Activated CD8-positive, alpha-beta memory T cell treated with anti-CD3 and anti-CD28 coated beads, Interleukin-2, amount 50 U/mL, for 24 hours (primary cell): Measurements from ENCODE around the gene CEMP1.

Experiments
- DNase-seq: peaks from one replicate; pipeline ENCODE4 v3.0.0-alpha.2; 2020; ENCODE audit errors: extremely low read depth

The CEMP1 gene

DNA sequence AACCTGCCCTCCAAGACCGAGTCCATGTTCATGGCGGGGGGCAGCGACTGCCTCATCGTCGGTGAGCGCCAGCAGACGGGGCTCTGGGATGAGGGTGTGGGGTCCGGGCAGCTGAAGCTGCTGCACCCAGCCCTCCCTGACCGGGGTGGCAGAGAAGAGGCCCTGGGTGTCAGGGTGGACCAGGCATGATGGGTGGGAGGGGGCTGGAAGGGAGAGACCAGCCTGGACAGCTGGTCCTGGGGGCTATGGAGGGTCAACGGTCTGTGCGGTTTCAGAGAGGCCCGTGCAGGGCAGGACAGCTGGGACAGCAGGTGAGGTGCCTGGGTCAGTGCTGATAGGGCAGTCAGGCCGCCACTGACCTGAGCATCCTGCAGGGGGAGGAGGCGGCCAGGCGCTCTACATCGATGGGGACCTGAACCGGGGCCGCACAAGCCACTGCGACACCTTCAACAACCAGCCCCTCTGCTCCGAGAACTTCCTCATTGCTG is 30.7 kb downstream of the CEMP1 start:
- DNase-seq = no peak

GRCh38 chr16:2499890-2500429 is 31.2 kb downstream of the CEMP1 start:
- no peak for DNase-seq

GRCh38 chr16:2499454-2499853 is 31.8 kb downstream of the CEMP1 start:
- no peak for DNase-seq

DNA sequence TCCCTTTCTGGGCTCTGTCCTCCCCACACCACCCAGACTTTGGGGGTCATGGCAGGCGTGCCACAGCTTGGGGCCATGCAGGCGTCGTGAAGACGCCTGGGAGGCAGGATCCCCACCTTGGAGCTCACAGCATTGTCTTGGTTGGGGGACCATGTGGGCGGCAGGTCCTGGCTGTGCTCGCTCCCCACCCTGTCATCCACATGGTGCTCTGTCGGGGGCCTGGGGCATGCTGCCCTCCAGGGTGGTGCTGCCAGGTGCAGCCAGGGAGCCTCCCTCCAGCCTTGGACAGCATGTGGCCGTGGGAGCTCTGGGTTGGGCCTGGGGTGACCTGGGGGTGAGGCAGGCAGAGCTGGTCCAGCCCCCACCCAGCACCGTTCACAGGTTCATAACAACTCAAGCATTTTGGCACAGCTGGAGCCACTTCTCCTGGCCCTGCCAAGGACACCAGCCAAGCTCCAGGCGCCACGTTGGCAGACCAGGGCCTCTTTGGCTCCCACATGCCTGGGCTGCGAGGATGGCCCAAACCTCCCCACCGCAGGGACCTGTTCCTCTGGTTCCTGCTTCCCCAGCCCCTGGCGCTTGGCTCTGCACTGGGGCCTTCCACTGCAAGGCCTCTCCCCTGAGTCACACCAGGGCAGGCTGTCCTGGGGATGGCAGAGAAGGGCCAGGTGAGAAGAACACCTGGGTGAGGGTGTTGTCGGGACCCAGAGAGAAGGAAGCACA is 32.5 kb downstream of the CEMP1 start:
- DNase-seq = no peak

GRCh38 chr16:2497695-2498484 is 33.3 kb downstream of the CEMP1 start:
- DNase-seq = no peak

- no peak for DNase-seq
These were observed 34.0 kb downstream of the CEMP1 start for GRCh38 chr16:2497116-2497630.

DNA sequence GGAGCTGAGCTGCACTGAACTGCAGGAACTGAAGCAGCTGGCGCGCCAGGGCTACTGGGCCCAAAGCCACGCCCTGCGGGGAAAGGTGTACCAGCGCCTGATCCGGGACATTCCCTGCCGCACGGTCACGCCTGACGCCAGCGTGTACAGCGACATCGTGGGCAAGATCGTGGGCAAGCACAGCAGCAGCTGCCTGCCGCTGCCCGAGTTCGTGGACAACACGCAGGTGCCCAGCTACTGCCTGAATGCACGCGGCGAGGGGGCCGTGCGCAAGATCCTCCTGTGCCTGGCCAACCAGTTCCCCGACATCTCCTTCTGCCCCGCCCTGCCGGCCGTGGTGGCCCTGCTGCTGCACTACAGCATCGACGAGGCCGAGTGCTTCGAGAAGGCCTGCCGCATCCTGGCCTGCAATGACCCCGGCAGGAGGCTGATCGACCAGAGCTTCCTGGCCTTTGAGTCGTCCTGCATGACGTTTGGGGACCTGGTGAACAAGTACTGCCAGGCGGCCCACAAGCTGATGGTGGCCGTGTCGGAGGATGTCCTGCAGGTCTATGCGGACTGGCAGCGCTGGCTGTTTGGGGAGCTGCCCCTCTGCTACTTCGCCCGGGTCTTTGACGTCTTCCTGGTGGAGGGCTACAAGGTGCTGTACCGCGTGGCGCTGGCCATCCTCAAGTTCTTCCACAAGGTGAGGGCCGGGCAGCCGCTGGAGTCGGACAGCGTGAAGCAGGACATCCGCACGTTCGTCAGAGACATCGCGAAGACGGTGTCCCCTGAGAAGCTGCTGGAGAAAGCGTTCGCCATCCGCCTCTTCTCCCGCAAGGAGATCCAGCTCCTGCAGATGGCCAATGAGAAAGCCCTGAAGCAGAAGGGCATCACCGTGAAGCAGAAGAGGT is 34.7 kb downstream of the CEMP1 start:
- no peak for DNase-seq

DNA sequence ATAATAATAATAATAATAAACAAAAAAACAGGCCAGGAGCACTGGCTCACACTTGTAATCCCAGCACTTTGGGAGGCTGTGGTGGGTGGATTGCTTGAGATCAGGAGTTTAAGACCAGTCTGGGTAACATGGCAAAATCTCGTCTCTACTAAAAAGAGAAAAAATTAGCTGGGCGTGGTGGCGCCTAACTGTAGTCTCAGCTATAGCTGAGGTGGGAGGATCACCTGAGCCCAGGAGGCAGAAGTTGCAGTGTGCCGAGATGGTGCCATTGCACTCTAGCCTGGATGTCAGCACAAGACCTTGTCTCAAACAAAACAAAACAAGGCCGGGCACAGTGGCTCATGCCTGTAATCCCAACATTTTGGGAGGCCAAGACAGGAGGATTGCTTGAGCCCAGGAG is 36.2 kb downstream of the CEMP1 start:
- DNase-seq = no peak

GRCh38 chr16:2494616-2495015 is 36.6 kb downstream of the CEMP1 start:
- DNase-seq = no peak

DNA sequence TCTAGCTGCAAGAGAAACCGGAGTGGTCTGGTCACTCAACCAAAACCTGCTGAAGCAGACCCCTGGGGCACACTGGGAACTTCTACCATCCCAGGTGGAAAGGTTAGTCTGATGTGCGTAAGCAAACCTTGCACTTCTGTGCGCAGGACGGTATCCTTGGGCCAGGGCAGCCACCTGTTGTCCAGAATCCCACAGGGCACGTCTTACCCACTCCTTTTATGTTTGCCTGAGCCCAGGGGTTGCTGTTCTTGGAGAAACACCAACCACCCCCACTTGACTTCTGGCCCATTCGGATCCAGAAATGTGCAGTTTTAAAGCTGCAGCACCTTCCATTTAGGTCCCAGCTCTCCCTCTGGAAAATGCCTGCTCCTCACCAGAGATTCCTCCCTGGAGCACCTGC is 37.6 kb downstream of the CEMP1 start:
- DNase-seq = no peak

DNA sequence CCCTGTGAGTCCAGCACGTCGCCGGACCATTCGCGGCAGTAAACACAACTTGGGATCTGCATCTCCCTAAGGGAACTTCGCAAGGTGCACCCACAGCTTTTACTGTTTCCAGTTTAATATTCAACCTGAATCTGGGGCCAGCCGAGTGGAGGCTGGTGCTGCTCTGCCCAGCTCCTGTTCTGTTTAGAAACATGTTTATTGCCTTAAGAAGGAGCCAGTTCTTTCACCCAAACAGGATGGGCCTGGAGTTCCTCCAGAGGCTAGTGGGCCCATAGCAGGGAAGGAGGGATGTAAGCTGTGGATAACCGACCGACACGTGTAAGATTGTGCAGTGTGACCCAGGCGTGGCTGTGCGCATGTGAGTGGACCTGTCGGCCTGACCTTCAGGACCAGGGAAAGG is 38.9 kb downstream of the CEMP1 start:
- no peak for DNase-seq

DNA sequence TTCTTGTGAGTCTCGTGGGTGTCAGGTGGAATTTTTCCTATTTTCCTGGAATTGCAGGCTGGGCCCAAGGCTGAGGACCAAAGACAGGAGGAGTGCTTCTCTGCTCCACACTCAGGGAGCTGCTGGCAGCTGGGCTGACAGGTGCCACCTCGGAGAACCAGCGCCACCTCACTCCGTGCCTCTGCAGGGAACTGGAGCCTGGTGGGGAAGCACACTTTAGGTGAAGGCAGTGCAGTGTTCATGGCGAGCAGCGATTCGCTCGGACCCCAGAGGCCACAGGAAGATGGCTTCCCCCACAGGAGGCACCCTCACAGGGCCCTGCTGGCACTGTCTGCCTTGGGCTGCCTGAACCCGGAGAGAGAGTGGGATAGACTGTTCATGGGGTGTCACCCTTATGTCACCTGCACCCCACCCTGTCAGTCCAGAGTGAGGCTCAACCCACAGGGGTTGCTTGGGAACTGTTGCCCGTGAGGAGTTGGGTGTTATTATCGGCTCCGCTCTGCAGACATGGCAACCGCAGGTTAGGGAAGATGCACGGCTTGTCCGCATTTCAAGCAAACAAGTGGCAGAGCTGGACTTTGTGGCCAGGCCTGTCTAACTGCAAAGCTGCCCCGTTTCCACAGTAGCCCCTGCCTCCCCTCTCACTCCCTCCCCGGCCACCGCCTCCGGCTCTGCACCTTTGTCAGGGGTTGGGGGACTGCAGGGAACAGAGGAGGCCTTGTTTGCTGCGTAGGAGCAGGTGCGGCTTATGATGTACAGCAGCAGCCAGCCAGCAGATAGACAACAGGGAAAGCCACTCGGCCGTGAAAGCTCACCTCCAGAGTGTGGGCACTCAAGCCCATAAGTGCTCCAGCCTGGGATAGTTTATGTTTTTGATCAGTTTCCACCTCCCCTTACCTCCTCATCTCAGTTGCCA is 40.8 kb downstream of the CEMP1 start:
- DNase-seq = no peak

DNA sequence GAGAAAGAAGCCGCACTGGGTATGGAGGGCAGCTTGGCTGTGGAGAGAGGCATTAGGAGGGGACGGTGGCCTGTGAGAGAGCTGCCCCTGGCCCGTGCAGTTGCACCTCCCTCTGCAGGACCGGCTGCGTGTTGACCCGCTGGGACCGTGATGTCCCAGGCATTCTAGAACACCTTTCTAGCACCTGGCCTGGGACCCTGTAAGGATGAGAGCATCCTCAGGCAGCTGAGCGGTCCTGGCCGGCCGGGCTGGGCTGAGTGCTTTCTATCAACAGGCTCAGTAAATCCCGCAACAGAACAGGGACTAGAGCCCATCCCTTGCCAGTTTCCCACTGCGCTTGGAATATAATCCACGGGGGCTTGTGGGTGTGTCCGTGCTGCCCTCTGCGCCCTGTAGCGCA is 41.6 kb downstream of the CEMP1 start:
- no peak for DNase-seq

DNA sequence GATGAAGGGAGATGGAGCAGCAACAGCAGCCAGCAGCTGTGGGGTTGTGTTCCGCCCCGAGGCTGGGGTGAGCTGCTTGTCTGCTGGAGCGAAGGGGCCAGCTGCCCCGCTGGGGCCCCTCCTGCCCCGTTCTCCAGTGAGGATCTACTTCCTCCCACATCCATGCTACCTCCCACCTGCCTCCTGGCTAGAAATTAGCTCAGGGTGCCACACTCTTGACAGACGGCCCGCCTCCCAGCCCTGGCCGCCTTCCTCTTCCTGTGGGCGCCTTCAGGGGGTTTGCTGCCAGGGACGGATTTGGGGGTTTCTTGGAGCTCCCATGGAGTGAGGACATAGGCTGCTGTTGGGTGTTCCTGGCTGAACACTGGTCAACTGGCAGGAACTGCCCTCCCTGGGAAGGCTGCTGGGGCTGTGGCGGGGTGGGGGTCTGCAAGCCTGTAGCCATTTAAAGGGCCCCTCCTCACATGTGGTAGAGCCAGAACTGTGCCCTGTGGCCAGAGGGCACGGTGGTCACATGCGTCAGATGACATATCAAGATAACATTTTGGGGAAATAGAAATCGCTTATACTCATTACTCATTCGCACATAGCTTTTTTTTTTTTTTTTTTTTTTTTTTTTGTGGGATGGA is 43.2 kb downstream of the CEMP1 start:
- no peak for DNase-seq

DNA sequence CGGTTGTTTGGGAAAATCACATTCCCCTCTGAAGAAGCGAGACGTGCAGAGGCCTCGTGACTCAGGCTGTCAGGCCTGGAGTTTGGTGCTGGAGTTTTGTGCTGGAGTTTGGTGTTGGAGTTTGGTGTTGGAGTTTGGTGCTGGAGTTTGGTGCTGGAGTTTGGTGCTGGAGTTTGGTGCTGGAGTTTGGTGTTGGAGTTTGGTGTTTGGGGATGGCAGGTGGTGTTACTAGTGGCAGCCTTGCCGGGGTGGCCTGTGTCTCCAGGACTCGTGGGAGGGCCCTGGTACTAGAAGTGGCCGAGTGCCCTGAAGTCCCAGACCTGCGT is 43.7 kb downstream of the CEMP1 start:
- DNase-seq = no peak

DNA sequence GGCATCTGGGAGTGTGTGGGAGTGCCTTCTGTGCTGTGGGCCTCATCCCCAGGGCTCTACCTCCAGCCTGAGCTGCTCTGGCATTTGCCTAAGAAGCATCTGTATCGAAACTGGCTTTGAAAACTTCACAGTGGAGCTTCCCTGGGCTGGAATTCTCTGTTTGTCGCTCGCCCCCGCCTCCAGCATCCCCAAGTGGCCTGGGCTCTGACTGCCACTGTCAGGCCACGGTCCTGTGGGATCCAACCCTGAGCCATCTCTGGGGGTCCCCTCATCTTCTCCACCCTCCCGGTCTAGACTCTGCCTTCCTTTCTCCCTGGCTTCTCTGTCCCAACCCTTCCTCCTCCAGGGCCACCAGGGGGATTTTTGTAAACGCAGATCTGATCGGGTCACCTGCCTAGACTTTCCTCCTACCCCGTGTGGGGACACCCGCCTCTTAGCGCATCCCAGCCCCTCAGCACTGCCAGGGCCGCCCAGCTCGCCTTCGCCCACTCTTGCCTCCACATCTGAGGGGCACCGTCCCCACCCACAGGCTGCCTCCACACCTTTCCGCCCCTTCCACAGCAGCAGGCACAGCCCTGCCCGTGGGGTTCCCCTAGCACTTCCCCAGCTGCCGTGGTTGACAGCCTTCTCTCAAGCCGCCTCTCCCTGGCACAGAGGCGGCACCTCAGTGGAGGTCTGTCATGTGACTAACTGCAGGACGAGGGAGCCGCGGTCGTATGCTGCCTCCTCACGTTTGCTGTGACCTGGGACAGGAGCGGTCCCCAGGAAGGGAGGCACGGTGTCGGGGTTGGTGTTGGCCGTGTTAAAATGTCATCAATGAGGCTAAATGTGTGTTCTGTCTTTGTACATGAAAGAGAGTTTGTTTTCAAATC is 44.3 kb downstream of the CEMP1 start:
- peak; percentile 37 for DNase-seq

- DNase-seq = no peak
These were observed 45.2 kb downstream of the CEMP1 start for GRCh38 chr16:2485811-2486507.

- DNase-seq = no peak
These were observed 46.2 kb downstream of the CEMP1 start for GRCh38 chr16:2484898-2485508.
